ENCODE data around the gene BICDL2.
"Not testable (repeated sequence)": the region's sequence is repeated elsewhere in the genome, so short reads cannot be mapped to it uniquely, and the experiment has no call there.

The BICDL2 gene

GRCh38 chr16:3036726-3037315 lies at the start of gene BICDL2:
Gene BICDL2 (minus strand): TSS chr16:3036944. CDS start chr16:3035496, 1,448 bp downstream.
- no peak for DNase-seq (ENCODE audit: low spot score)

- DNase-seq (ENCODE audit: low spot score): no peak
Observed at GRCh38 chr16:3085868-3086595, 49.3 kb upstream of the BICDL2 start.

GRCh38 chr16:3084969-3085670 lies 48.4 kb upstream of the BICDL2 start:
- DNase-seq (ENCODE audit: low spot score): no peak

- DNase-seq (ENCODE audit: low spot score): no peak
Observed at GRCh38 chr16:3084491-3084890, 47.7 kb upstream of the BICDL2 start.

- DNase-seq (ENCODE audit: low spot score): not testable (repeated sequence)
Observed at GRCh38 chr16:3083408-3083807, 46.7 kb upstream of the BICDL2 start.

- not testable (repeated sequence) for DNase-seq (ENCODE audit: low spot score)
Observed at GRCh38 chr16:3081957-3082356, 45.2 kb upstream of the BICDL2 start.

- no peak for DNase-seq (ENCODE audit: low spot score)
Observed at GRCh38 chr16:3080024-3080423, 43.3 kb upstream of the BICDL2 start.

GRCh38 chr16:3076577-3076976 lies 39.8 kb upstream of the BICDL2 start:
- DNase-seq (ENCODE audit: low spot score): no peak

- not testable (repeated sequence) for DNase-seq (ENCODE audit: low spot score)
Observed at GRCh38 chr16:3075946-3076345, 39.2 kb upstream of the BICDL2 start.

- no peak for DNase-seq (ENCODE audit: low spot score)
Observed at GRCh38 chr16:3075523-3075915, 38.8 kb upstream of the BICDL2 start.

GRCh38 chr16:3074860-3075522 lies 38.2 kb upstream of the BICDL2 start:
- no peak for DNase-seq (ENCODE audit: low spot score)

- no peak for DNase-seq (ENCODE audit: low spot score)
Observed at GRCh38 chr16:3073448-3073847, 36.7 kb upstream of the BICDL2 start.

GRCh38 chr16:3072576-3073263 lies 36.0 kb upstream of the BICDL2 start:
- not testable (repeated sequence) for DNase-seq (ENCODE audit: low spot score)

- not testable (repeated sequence) for DNase-seq (ENCODE audit: low spot score)
Observed at GRCh38 chr16:3072148-3072547, 35.4 kb upstream of the BICDL2 start.

GRCh38 chr16:3071655-3072054 lies 34.9 kb upstream of the BICDL2 start:
- no peak for DNase-seq (ENCODE audit: low spot score)

- no peak for DNase-seq (ENCODE audit: low spot score)
Observed at GRCh38 chr16:3070608-3071111, 33.9 kb upstream of the BICDL2 start.

GRCh38 chr16:3069146-3069545 lies 32.4 kb upstream of the BICDL2 start:
- DNase-seq (ENCODE audit: low spot score): not testable (repeated sequence)

GRCh38 chr16:3068487-3068886 lies 31.7 kb upstream of the BICDL2 start:
- DNase-seq (ENCODE audit: low spot score): no peak

GRCh38 chr16:3066440-3066748 lies 29.6 kb upstream of the BICDL2 start:
- DNase-seq (ENCODE audit: low spot score): no peak

- DNase-seq (ENCODE audit: low spot score): no peak
Observed at GRCh38 chr16:3065742-3066439, 29.1 kb upstream of the BICDL2 start.

GRCh38 chr16:3065069-3065741 lies 28.5 kb upstream of the BICDL2 start, which contains the start of gene IL32:
Gene IL32 (plus strand): TSS chr16:3065640. CDS start chr16:3065812, 172 bp downstream.
- DNase-seq (ENCODE audit: low spot score): no peak

Data from hematopoietic multipotent progenitor cell treated with erythropoietin and hydrocortisone succinate and interleukin-3 and kit ligand, for 17 days (in vitro differentiated cells).